ENCODE measurements around the gene TEDC2.

DNA sequence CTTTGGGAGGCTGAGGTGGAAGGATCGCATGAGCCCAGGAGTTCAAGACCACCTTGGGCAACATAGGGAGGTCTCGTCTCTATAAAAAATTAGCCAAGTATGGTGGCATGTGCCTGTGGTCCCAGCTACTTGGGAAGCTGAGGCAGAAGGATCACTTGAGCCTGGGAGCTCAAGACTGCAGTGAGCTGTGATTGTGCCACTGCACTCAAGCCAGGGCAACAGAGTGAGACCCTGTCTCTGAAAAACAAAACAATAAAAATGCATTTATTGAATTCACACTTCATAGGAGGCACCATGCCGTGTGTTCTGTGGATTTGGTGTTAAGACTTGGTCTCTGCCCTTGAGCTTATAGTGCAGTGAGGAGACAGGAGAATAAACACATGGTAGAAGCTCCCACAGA lies 17.4 kb downstream of the TEDC2 start:
- TF ChIP-seq POLR2A (IDR thresholded peaks at IDR 0.05) (no peak), CTCF (IDR thresholded peaks at IDR 0.05) (no peak)
